ENCODE results near the gene SNAP29.
A peak's percentile ranks its signal among the peaks of the same experiment; 100 is the strongest.
"Not testable (repeated sequence)": the region's sequence is repeated elsewhere in the genome, so short reads cannot be mapped to it uniquely, and the experiment has no call there.

SNAP29 gene

DNA sequence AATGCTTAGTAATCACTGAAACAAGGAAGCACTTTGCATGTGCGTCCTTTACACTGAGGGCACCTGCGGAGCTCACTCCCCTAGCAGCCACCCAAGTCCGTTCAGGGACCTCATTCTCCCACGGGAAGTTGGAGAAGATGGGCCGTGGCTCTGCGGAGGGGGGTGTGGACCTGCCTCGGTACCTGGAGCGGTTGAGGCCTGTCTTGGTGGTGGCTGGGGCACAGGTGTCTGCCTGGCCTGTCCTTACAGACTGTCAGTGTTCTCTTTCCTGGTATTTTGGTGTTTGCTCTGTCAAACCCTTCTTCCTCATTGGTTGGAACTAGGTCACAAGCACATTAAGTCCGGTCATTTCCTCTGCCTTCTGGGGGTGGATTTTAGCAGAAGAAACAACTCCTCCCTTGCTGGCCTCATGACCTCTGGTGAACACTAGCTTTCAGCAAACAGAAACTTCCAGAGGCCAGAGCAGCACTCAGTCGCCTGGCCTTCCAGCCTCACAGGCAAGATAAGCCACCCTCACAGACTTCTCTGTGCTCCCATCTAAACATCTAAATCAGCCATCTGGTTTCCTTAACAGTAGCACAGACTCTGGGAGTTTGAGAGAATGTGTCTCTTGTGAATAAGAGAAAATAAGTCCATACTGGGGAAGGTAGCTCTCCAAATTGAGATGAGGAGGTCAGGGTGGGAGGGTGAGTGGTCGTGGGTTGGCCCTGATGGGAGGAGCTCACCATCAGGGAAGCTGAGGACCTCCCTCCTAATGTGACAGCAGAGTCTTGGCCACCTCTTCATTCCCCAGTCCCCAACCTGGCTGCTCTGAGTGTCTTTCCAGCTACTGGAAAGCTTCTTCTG lies 8.6 kb downstream of the SNAP29 start:
- no peak for DNase-seq (ENCODE audit: low spot score)

DNA sequence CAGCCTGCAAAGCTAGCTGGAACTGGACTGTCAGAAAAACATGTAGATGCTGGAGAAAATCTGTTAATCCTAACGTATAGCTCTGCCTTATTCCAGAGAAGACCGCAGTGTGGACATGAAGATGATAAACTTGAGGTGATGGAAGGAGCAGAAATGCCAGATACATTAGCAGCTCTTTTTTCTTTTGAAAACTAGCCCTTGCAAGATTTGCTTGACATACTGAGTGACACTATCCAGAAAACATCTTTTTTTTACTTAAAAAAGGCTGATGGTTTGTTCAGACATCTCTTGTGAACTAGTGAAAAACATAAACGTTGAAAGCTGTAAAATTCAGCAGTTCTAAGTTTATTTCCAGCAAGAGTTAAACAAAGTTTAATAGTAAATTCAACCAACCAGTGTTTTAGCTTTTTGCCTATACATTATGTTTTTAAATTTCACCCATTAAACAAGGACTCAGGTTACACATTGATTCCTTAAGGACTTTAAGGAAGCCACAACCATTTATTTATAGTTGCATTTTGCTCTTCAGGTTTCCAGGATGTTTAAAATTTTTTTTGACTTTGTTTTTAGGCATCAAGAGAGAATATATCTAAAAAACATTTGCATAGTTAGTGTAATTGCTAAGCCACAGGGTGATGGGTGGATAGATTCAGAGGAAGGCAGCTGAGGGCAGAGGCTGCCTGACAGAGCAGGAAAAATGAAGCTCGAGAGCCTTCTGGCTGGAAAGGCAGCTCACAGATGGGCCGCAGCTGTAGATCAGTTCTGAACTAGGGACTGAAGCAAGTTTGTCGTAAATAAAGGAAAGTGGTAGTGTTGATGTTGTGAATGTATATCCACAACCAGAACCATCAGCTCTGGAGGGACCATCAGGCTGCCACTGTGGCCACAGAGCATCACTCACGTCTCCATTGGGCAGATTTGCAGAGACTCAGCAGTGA lies 9.5 kb downstream of the SNAP29 start:
- no peak for DNase-seq (ENCODE audit: low spot score)

DNA sequence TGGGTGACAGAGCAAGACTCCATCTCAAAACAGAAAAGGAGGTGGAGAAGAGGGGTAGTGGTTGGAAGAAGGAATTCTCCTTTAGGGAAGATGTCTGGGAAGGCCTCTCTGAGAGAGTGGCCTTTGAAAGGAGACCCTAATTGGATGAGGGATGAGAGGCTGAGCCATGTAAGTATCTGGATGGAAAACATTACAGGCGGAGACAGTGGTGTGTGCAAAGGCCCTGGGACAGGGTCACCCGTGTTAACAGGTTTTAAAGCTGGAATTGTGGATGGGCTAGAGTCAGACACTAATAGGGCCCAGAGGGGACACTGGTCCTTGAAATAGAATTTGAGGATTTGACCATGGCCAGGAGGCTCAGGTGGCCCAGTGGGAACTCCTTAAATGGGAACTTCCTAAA lies 10.4 kb downstream of the SNAP29 start:
- DNase-seq (ENCODE audit: low spot score) = no peak

DNA sequence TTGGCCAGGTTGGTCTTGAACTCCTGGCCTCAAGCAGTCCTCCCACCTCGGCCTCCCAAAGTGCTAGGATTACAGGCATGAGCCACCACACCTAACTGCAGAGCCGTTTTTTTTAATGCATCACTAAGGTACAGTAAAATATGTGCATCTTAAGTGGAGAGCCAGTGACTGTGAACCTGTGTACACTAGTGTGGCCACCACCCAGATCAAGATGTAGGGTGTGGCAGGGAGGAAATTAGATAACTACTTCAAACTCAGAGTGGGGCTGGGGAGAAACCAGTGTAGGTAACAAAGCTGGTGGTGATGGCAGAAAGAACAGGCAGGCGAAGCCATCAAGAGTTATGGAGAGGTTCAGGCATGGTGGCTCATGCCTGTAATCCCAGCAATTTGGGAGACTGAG lies 14.4 kb downstream of the SNAP29 start:
- DNase-seq (ENCODE audit: low spot score) = no peak

DNA sequence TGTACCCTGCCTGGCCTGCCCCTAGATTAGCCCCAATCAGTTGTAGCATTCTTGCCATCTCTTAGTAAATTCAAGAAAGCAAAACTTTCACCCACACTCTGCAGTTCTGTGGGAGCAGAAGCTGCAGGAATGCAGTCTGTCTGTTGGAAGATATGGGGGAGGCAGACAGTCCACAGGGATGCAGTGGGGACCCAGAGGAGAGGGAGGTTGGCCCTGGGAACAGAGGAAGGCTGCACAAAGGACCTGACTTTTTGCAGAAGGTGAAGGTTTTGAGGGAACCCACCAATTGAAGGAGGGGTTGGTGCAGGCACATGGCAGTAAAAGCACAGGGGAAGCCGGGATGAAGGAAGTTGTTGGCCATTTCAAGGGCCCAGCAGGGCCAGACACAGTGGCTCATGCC lies 16.5 kb downstream of the SNAP29 start:
- DNase-seq (ENCODE audit: low spot score) = no peak

DNA sequence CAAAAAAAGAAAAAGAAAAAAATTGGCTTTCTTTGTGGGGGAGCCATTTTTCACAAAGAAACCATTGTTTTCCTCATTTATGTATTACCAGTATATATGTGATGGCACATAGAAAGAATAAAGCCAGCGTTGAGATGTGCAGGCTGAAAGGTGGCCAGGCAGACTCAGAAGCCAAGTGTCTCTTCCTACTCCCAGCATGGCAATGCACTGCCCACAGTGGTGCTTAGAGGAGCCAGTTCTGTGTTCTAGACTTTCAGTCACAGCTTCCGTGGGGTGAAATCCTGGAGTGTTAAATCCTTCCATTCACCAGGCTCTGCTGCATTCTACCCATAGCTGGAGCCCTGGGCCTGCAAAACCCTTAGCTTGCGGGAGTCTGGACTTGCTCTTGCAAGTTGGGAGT lies 18.9 kb downstream of the SNAP29 start:
- no peak for DNase-seq (ENCODE audit: low spot score)

DNA sequence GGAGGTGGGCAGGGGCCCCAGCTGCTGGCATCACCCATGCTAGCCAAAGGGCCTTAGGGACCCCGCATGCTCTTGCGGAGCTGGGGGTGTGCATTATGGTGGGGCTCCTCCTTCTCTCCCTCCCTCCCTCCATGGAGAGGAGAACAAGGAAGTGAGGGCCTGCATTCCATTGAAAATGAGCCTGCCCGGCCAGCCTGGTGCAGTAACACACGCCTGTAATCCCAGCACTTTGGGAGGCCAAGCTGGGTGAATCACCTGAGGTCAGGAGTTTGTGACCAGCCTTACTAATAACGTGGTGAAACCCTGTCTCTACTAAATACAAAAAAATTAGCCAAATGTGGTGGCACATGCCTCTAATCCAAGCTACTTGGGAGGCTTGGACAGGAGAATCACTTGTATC lies 22.4 kb downstream of the SNAP29 start:
- no peak for DNase-seq (ENCODE audit: low spot score)

DNA sequence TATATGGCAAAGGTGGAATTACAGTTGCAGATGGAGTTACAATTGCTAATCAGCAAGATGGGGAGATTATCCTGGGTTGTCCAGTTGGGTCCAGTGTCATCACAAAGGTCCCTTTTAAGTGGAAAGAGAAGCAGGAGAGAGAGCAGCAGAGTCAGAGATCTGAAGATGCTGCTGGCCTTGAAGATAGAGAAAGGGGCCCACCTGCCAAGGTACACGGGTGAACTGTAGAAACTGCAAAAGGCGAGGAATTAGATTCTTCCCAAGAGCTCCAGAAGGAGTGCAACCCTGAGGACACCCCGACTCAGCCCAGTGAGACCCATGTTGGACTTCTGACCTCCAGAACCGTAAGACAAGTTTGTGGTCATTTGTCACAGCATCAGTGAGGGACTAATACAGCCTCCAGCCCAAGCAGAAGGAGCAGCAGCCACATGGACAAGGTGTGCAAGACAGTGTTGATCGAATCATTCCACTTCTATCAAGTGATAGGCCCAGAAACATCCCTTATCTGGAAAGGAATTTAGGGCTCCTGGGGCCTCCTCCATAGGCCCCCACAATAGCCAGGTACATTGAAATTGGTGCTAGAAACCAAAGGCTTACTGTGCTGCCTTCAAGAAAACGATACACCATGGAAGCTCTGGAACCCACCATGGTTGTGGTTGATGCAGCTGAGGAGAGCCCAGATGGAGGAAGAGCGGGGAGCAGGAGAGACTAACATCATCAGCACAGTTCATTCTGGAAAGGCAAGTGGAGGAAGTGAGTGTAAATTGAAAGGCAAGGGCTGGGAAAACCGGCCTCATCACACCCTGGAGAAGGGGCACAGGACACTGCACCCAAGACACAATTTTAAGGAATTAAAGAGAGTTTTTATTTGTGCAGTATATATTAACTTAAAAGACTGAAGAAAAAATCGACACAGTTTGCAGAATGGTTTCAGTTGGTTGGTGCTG lies 23.3 kb downstream of the SNAP29 start:
- no peak for DNase-seq (ENCODE audit: low spot score)

DNA sequence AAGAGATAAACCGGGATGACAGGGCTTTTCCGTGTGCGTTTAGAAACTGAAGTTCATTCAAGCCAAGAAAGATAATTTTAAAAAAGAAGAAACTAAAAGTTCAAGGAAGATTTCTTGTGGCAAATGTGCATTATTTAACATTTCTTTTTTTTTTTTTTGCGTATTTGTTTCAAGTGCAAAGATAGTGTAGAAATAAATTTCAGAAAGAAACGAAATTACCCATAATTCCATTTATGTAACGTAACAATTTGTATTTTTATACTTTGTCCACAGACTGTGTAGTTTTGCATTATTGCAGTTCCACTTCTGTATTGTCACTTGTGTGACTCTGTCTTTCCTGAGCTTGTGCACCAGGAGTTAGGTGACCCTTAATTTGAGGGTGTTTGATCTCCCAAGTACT lies 24.0 kb downstream of the SNAP29 start:
- DNase-seq (ENCODE audit: low spot score) = no peak

DNA sequence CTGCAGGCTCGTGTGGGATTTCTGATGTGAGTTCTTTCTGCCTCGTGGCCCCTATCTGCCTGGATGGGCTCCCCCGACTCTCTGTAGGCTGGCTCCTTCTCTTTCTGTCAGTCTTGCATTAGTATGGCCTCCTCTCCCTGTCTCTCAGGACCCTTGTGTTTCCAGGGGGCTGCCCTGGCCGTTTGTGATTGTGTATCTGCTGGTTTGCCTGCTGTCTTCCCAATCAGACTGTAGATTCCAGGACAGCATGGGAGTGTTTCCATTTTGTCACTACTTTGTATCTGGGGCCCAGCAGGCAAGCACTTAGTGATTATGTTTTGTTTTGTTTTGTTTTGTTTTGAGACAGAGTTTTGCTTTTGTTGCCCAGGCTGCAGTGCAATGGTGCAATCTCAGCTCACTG lies 25.6 kb downstream of the SNAP29 start:
- DNase-seq (ENCODE audit: low spot score) = no peak

DNA sequence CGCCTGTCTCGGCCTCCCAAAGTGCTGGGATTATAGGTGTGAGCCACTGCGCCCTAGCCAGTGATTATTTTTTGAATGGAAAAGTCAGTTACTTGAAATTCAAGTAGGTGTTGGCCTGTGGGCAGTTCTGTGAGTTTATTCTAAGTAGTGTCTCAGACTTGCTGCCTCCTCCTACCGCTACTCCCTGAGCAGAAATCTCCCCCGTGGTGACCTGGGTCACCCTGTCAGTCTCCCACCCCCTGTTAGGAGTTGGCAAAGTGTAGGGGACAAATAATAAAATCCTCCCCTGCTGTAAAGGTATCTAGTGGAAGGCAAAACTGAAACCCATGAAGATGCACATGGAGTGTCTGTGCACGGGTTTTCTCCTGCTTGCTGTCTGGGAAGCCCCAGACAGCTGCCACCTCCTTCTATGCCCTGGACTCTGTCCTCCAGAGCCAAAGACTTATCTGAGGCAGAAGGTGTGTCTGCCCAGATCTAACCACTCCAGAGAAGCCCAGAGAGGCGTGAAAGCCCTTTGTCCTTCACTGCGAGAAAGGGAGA lies 26.3 kb downstream of the SNAP29 start:
- no peak for DNase-seq (ENCODE audit: low spot score)

DNA sequence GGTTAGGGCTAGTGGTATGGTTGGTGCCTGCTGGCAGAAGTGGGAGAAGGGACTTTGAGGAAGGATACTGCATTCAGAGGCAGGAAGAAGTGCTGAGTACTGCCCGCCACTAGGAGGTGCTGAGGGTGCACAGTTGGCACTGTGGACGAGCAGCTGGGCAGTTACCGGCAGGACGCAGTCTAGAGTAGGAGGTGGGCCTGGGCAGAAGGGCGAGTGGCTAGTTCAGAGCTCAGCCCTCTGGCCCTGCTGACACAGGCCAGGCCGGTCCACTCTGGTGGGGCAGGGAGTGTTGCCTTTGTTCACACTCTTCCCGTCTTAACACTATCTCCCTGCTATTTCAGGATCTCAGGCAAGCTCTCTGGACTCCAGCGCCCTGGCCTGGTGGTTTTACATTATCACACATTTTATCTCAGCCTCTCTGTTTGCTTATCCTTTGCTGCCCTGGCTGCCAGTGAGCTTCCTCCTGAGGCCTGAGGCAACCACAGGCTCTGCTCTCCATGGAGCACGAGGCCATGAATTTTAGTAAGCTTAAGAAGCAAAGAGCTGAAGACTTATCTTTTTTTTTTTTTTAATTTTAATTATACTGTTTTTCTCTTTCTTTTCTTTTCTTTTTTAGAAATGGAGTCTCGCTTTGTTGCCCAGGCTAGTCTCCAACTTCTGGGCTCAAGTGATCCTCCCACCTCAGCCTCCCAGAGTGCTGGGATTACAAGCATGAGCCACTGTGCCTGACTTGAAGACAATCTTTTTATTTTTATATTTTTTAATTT lies 26.9 kb downstream of the SNAP29 start:
- DNase-seq (ENCODE audit: low spot score) = peak; percentile 26

DNA sequence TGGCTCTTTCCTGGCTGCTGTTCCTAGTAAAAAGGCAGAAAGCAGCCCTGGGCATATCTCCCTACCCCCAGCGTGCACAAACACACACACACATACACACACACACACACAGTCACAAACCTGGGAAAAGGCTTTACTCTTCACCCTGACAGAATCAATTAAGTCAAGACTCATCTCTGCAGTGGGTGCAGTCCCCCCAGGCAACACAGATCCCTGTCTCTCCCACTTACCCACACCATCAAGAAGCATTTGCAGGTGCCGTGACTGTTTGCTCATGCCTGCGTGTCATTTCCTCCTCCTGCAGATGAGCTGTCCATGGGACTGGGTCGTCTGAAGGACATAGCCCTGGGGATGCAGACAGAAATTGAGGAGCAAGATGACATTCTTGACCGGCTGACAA lies 28.6 kb downstream of the SNAP29 start:
- DNase-seq (ENCODE audit: low spot score) = no peak

DNA sequence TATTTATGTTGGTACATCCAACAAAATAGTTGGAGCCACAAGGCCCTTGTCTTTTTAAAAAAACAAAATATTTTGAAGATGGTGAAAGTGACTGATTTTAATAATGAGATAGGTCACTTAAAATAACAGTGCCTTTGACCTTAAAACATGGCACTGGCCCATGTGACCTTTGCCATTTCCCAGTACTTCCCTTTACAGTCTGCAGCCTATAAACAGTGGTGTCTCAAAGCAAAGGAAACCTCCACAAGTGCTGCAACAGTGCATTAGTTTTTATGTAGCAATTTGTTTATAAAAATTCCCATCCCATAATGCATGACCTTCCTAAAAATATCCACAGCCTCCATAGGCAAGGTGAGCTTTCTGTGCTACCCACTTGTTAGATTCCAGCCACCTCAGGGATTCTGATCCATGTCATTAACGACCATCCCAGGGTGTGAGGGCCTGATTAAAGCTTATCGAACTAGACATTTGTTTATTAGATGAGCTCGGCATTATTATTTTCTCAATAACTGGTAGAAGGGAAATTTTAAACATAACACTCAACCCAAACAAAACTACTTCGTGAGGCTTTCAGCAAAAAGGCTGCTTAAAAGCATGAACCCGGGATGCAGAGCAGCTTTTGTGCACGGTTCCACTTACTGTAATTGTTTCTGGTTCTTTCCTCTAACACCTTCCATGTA lies 30.4 kb downstream of the SNAP29 start:
- DNase-seq (ENCODE audit: low spot score) = no peak

DNA sequence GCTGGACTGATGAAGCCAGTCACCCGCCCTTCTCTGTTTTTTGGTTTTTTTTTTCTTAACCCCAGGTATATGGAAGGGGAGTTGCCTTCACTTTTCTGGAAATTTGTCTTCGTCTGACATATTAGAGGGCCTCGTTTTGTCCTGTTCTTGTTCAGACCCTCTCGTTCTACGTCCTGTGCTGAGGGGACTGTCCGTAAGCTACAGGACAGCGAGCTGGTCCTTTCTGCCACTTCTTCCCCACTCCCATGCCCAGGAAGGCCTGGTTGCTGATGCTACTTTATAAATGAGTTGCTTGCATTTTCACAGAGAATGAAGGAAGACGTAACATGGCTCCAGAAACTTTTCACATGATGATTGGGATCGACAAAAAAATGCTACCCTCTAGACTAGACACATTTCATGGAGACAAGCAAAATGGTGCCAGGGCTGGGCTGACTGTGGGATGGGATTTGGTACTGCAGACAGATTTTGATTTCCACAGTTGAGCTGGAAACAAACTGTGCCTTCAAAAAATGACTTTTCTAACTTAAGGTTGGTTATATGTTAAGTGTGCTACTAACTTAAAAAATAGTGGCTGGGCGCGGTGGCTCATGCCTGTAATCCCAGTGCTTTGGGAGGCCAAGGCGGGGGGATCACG lies 31.2 kb downstream of the SNAP29 start:
- DNase-seq (ENCODE audit: low spot score) = no peak

DNA sequence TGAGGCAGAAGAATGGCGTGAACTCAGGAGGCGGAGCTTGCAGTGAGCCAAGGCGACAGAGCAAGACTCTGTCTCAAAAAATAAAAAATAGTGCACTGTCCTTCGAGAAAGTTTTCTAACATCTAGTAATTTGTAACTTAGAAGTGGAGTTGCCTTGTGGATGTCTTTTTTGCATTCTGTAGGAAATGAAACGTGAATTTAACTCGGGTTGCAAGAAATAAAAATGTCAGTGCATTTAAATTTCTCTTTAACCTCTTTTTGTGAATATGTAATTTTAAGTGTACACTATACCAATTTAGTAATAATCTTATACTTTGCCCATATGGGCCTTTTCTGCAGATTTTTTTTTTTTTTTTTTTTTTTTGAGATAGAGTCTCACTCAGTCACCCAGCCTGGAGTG lies 32.2 kb downstream of the SNAP29 start:
- no peak for DNase-seq (ENCODE audit: low spot score)

DNA sequence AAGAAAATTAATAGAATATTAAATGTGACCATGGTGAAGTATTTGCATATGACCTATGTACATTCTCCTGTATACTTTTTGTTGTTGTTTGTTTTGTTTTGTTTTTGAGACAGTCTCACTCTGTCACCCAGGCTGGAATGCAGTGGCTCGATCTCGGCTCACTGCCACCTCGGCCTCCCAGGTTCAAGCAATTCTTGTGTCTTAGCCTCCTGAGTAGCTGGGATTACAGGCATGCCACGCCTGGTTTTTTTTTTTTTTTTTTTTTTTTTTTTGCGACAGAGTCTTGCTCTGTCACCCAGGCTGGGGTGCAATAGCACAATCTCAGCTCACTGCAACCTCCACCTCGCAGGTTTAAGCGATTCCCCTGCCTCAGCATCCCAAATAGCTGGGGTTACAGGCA lies 38.9 kb downstream of the SNAP29 start:
- DNase-seq (ENCODE audit: low spot score) = not testable (repeated sequence)

DNA sequence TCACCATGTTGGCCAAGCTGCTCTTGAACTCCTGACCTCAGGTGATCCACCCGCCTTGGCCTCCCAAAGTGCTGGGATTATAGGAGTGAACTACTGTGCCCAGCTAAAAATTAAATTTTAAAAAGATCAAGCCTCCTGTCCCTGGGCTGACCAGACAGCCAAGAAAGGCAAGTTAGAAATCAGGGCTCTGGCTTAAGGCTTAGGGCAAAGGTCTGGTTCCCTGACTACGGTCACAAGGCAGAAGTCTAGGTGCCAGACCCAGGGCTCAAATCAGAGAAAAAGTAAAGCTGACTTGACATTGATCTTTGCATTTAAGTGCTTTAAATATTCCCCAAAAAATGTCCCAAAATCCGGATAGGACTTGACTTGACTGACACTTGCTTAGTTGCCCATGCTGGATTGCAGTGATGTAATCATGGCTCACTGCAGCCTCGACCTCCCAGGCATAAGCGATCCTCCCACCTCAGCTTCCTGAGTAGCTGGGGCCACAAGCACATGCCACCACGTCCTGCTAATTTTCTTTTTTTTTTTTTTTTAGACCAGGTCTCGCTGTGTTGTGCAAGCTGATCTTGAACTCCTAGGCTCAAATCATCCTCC lies 41.1 kb downstream of the SNAP29 start:
- DNase-seq (ENCODE audit: low spot score) = no peak

All from CD4-positive, alpha-beta T cell treated with Interleukin-2 at 100 ng/mL for 4 hours (primary cell).